GM18505 (cell line): ENCODE results near the gene PRKAR1B.

ENCODE experiments used
- ATAC-seq: cut with Tn5 transposase; IDR thresholded peaks from one replicate; pipeline ENCODE4 v1.9.1; 2021; ENCODE audit not compliant: unreplicated experiment
- POLR2A ChIP-seq: IDR thresholded peaks from 4 replicates; pipeline ENCODE4 v1.6.1; 2011; ENCODE audit warnings: borderline replicate concordance; ENCODE audit not compliant: insufficient read depth, insufficient read length; ENCODE audit errors: extremely low read depth

The PRKAR1B gene

GRCh38 chr7:696426-696811 is 30.7 kb downstream of the PRKAR1B start:
- no peak for TF ChIP-seq POLR2A
- no peak for ATAC-seq

GRCh38 chr7:693280-693679 is 33.8 kb downstream of the PRKAR1B start:
- no peak for TF ChIP-seq POLR2A
- no peak for ATAC-seq

- no peak for TF ChIP-seq POLR2A
- ATAC-seq: no peak
Observed at GRCh38 chr7:691361-692045, 35.6 kb downstream of the PRKAR1B start.

GRCh38 chr7:690478-691360 is 36.4 kb downstream of the PRKAR1B start:
- ATAC-seq: no peak

GRCh38 chr7:685540-685939 is 41.5 kb downstream of the PRKAR1B start:
- no peak for TF ChIP-seq POLR2A
- ATAC-seq: no peak

More at GRCh38 chr7:690478-691360, 36.4 kb downstream of the PRKAR1B start:
- no peak for TF ChIP-seq POLR2A

GRCh38 chr7:684416-684815 is 42.7 kb downstream of the PRKAR1B start:
- no peak for ATAC-seq
- TF ChIP-seq POLR2A: no peak

- no peak for TF ChIP-seq POLR2A
- ATAC-seq: no peak
Observed at GRCh38 chr7:683526-684205, 43.4 kb downstream of the PRKAR1B start.

- ATAC-seq: no peak
- no peak for TF ChIP-seq POLR2A
Observed at GRCh38 chr7:682810-683209, 44.3 kb downstream of the PRKAR1B start.

GRCh38 chr7:681551-682307 is 45.4 kb downstream of the PRKAR1B start:
- TF ChIP-seq POLR2A: no peak
- ATAC-seq: no peak

- no peak for TF ChIP-seq POLR2A
- ATAC-seq: no peak
Observed at GRCh38 chr7:680411-681127, 46.5 kb downstream of the PRKAR1B start.

GRCh38 chr7:676972-677385 is 50.1 kb downstream of the PRKAR1B start:
- TF ChIP-seq POLR2A: no peak
- no peak for ATAC-seq

- no peak for TF ChIP-seq POLR2A
- ATAC-seq: no peak
Observed at GRCh38 chr7:676246-676971, 50.7 kb downstream of the PRKAR1B start.
